ENCODE results near the gene VPS4A. TPM values are rescaled to one million over a fixed set of nuclear protein-coding genes. Genes with fewer than 3 reads are reported as not detected.

The VPS4A gene
- polyA plus RNA-seq, 1 donor from 2014 or later, result 46.3 TPM

- H3K79me2 ChIP-seq (replicated peaks; ENCODE audit: insufficient read depth, low read length), result peaks cover 13% of the 10 kb centered on the region
- H3K27me3 ChIP-seq (ENCODE audit: insufficient read depth, low read depth, low read length), result no peaks in the 10 kb centered on the region
- H3K9ac ChIP-seq (ENCODE audit: low read length), result no peak overlapping the region
- no peaks in the 10 kb centered on the region for H3F3A ChIP-seq (ENCODE audit: insufficient read depth, low read length, poor library complexity, severe bottlenecking)
- no peaks in the 10 kb centered on the region for H3K36me3 ChIP-seq (ENCODE audit: insufficient read depth, low read length)
- H3K27ac ChIP-seq (ENCODE audit: low read length), result no peak overlapping the region
- H3K9me2 ChIP-seq (ENCODE audit: insufficient read depth, low read length), result no peaks in the 10 kb centered on the region
- no peak overlapping the region for H2AFZ ChIP-seq (ENCODE audit: low read depth, low read length)
- H3K4me3 ChIP-seq (ENCODE audit: low read length), result no peak overlapping the region
- no peaks in the 10 kb centered on the region for H3K9me3 ChIP-seq (ENCODE audit: low read length)
- H3K4me2 ChIP-seq (ENCODE audit: low read length), result no peak overlapping the region
- no peaks in the 10 kb centered on the region for H4K20me1 ChIP-seq (ENCODE audit: insufficient read depth)
- TF ChIP-seq REST (IDR thresholded peaks at IDR 0.05; ENCODE audit: borderline replicate concordance), result no peak
- TF ChIP-seq CTCF (IDR thresholded peaks at IDR 0.05; ENCODE audit: poor library complexity, severe bottlenecking), result no peak
- TF ChIP-seq MXI1 (conservative IDR thresholded peaks at IDR 0.05; ENCODE audit: poor library complexity, severe bottlenecking), result no peak
- no peak for TF ChIP-seq TAF1 (IDR thresholded peaks at IDR 0.05; ENCODE audit: low read depth)
- TF ChIP-seq EP300 (conservative IDR thresholded peaks at IDR 0.05; ENCODE audit: poor library complexity, severe bottlenecking), result no peak
- TF ChIP-seq POLR2AphosphoS5 (IDR thresholded peaks at IDR 0.05), result no peak
- no peak for TF ChIP-seq RAD21 (conservative IDR thresholded peaks at IDR 0.05)
- TF ChIP-seq EZH2 (IDR thresholded peaks at IDR 0.05; ENCODE audit: borderline replicate concordance, insufficient read depth, low read length, poor library complexity, severe bottlenecking), result no peak
- TF ChIP-seq SMC3 (conservative IDR thresholded peaks at IDR 0.05; ENCODE audit: poor library complexity), result no peak
Measured at GRCh38 chr16:69334696-69335095, 23.5 kb downstream of the VPS4A start.

- peaks cover 25% of the 10 kb centered on the region for H3K79me2 ChIP-seq (replicated peaks; ENCODE audit: insufficient read depth, low read length)
- no peaks in the 10 kb centered on the region for H4K20me1 ChIP-seq (ENCODE audit: insufficient read depth)
- H3K9me2 ChIP-seq (ENCODE audit: insufficient read depth, low read length), result no peaks in the 10 kb centered on the region
- H3K27ac ChIP-seq (ENCODE audit: low read length), result peak overlapping the region; percentile 88
- H3K4me3 ChIP-seq (ENCODE audit: low read length), result peak overlapping the region; percentile 99
- no peak for TF ChIP-seq CTCF (IDR thresholded peaks at IDR 0.05; ENCODE audit: poor library complexity, severe bottlenecking)
- TF ChIP-seq POLR2AphosphoS5 (IDR thresholded peaks at IDR 0.05), result no peak
- TF ChIP-seq REST (IDR thresholded peaks at IDR 0.05; ENCODE audit: borderline replicate concordance), result no peak
- no peak for TF ChIP-seq RAD21 (conservative IDR thresholded peaks at IDR 0.05)
- TF ChIP-seq TAF1 (IDR thresholded peaks at IDR 0.05; ENCODE audit: low read depth), result no peak
- no peak for TF ChIP-seq MXI1 (conservative IDR thresholded peaks at IDR 0.05; ENCODE audit: poor library complexity, severe bottlenecking)
- TF ChIP-seq SMC3 (conservative IDR thresholded peaks at IDR 0.05; ENCODE audit: poor library complexity), result no peak
- no peak for TF ChIP-seq EP300 (conservative IDR thresholded peaks at IDR 0.05; ENCODE audit: poor library complexity, severe bottlenecking)
- TF ChIP-seq EZH2 (IDR thresholded peaks at IDR 0.05; ENCODE audit: borderline replicate concordance, insufficient read depth, low read length, poor library complexity, severe bottlenecking), result no peak
- peak overlapping the region; percentile 35 for H3K4me2 ChIP-seq (ENCODE audit: low read length)
- H2AFZ ChIP-seq (ENCODE audit: low read depth, low read length), result peak overlapping the region; percentile 76
- H3K9me3 ChIP-seq (ENCODE audit: low read length), result no peaks in the 10 kb centered on the region
- peaks cover 6% of the 10 kb centered on the region for H3K36me3 ChIP-seq (ENCODE audit: insufficient read depth, low read length)
- no peaks in the 10 kb centered on the region for H3K27me3 ChIP-seq (ENCODE audit: insufficient read depth, low read depth, low read length)
- H3K9ac ChIP-seq (ENCODE audit: low read length), result peak overlapping the region; percentile 87
- H3F3A ChIP-seq (ENCODE audit: insufficient read depth, low read length, poor library complexity, severe bottlenecking), result no peaks in the 10 kb centered on the region
Measured at GRCh38 chr16:69338557-69339288, 27.6 kb downstream of the VPS4A start.
